ENCODE results near the gene TRIO.

Gene TRIO

DNA sequence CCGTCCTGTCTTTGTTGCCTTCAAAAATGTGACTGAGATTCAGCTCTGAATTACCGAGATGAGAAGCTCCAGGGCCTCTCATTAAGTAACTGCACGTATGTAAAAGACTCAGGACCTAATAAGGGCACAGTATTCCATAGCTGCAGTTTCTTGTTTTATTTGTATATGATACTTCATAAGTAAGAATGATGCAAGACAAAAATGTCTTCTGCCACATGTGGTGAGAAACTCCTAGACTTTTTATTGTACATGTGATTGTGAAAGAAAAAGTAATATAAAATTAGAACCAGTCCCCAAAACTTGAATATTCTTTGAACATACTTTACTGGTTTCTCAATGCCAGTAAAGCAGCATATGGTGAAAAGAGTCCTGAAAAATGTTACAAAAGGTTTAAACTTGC is 328.4 kb downstream of the TRIO start:
- no peak for DNase-seq

GRCh38 chr5:14472986-14473567 is 329.9 kb downstream of the TRIO start:
- no peak for DNase-seq

DNA sequence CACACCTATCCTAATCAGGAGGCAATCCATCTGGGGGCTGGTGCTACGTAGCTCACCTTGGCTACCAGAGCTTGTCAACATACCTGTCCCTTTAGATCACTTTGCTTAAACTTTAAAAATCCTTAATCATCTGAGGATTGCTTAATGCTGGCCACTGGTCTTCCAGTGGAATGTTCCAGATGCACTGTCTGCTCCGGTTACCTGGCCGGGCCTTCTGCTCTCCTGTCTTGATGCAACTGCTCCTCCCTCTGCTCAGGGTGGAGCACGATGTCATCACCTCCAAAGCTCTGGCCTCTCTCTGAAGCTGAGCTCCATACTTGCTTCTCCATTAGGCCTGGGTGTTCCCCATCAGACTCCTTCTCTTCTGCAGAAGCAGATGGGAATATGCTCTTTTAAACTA is 331.9 kb downstream of the TRIO start:
- DNase-seq = no peak

DNA sequence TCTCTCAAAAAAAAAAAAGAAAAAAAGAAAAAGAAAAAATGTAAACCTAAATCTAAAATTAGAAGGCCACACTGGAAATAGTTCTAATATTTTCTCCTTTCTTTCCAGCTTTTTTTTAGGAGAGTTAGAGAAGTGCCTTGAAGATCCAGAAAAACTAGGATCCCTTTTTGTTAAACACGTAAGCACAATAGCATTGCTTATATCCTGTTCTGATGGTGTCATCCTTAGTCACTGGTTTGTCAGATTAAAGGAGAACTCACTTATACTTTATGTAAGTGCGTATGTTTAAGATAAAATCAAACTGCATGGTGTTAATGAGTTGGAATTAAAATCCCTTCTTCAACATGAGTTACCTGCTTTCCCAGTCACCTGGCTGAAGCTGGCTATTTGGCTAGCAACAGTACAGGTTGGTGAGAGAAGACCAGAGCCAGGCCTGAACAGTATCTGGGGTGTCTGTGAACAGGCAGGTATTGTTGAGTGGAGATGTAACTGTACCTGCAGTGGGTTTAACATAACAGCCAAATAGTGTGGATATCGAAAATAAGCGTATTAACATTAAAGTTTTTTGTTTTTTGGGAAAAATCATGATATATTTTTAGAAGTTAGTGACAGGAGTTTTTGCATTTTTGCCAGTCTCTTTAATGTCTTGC is 333.8 kb downstream of the TRIO start:
- no peak for DNase-seq

DNA sequence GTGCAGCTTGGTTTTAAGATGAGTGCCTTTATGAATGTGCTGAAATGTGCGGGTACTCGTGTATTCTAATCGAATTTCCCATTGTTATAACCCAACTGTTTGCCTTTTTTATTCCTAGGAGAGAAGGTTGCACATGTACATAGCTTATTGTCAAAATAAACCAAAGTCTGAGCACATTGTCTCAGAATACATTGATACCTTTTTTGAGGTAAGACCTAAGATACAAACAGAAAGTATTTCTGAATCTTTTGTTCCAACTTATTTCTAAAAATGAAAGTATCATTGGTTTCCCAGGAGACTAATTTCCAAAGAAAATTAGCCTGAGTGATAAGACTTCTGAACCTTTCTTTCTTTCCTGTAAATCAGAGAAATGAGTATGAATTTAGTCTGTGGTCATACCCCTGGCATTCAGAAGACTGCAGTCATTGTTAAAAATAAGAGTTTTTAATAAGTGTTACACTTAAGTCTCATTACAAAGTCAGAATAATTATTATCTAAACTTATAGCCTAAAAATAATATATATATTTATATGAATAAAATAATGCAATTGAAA is 336.1 kb downstream of the TRIO start:
- no peak for DNase-seq

DNA sequence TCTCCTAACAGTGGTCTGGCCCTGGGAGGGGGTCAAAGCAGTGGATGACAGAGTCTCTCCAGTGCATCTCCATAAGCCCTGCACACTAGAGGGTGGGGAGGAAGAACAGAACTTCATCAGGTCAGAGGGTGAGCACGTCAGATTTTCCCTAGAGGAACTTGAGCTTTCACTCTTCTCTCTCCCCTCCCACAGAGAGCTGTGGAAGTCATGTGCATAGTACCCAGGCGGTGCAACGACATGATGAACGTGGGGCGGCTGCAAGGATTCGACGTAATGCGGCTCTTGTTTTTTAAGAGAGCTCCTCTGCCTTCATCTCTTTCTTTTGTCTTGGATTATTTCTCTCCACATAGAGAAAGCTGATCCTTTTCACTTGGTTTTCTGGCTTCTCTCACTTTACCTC is 338.2 kb downstream of the TRIO start:
- no peak for DNase-seq

DNA sequence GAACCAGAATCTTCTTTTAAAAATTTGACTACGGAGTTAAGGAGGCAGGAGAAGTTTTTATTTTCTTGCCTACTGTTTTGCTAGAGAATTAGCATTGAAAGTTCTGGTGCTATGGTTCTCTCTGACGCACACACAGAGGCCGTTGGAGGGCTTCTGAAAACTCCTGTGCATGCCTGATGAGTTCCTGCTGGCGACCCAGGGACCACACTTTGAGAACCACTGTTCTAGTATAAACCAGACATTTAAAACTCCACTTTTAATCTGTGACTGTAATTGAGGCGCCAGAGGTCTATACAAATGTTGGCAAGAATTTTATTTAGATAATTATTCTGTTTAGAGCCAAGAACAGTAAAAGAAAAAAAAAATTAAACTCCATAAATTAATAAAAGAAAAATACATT is 338.9 kb downstream of the TRIO start:
- DNase-seq = no peak

GRCh38 chr5:14483504-14484157 is 340.5 kb downstream of the TRIO start:
- DNase-seq = no peak

- DNase-seq = no peak
Measured at GRCh38 chr5:14486486-14486885, 343.3 kb downstream of the TRIO start.

DNA sequence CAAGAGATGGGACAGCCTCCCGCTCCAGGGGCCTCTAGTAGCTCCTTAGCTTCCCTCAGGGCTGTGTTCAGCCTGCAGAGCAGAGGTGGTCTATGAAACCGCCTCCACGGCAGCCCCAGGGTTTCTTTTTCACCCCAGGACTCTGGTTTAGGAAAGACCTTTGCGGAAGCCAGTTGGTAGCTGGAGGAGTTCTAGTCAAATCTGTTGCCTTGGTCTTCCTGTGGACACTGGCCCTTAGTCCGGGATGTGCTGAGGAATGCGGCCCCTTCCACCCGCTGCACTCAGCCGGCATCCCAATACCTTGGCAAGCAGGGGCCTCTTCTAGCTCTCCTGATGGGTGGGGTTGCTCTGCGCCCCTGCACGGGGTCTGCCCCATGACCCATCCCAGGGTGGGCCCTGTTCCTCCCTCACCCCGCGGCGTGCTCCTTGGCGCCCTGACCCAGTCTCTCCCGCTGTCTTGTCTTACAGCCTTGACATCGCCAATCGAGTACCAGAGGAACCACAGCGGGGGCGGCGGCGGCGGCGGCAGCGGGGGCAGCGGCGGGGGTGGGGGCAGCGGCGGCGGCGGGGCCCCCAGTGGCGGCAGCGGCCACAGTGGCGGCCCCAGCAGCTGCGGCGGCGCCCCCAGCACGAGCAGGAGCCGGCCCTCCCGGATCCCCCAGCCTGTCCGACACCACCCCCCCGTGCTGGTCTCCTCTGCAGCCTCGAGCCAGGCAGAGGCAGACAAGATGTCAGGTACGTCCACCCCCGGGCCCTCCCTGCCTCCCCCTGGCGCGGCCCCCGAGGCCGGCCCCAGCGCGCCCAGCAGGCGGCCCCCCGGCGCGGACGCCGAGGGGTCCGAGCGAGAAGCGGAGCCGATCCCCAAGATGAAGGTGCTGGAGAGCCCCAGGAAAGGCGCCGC is 344.1 kb downstream of the TRIO start:
- no peak for DNase-seq

- no peak for DNase-seq
Measured at GRCh38 chr5:14487897-14488570, 344.9 kb downstream of the TRIO start.

DNA sequence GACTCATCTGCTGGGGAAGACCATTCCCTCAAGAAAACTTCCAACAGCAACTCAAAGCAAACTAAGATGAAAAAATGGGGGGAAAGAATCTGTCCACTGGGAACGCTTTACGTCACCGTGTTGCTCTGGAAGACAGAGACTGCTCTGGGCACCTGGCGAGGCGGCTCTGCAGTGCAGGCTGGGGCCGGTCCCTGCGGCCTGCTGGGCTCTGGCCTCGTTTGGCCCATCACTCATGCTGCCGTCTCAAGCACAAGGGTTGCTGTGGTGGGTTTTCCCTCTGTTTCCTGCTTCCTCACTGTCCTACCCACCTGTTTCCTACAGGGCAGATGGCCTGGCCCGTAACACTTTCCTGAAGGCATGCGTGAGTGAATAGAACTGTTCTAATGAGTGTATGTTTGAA is 345.6 kb downstream of the TRIO start:
- DNase-seq = no peak

DNA sequence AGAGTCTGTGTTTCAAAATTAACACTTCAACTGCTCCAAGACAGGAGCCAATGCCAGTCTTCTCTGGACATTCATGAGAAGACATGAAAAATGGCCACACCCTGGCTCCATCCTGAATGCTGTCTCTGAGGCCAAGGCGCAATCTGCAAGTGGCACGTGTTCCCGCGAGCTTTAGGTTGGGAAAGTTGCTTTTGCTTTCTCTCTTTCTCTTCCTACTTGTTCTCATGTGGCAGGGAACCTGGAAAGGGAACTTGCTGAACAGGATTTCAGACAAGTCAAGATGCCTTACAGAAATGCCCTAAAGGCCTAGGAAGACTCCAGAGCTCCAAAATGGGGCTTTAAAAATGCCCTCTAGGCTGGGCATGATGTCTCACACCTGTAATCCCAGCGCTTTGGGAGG is 346.5 kb downstream of the TRIO start:
- no peak for DNase-seq

- no peak for DNase-seq
Measured at GRCh38 chr5:14490309-14490711, 347.2 kb downstream of the TRIO start.

- DNase-seq = no peak
Measured at GRCh38 chr5:14491015-14491915, 348.1 kb downstream of the TRIO start.

DNA sequence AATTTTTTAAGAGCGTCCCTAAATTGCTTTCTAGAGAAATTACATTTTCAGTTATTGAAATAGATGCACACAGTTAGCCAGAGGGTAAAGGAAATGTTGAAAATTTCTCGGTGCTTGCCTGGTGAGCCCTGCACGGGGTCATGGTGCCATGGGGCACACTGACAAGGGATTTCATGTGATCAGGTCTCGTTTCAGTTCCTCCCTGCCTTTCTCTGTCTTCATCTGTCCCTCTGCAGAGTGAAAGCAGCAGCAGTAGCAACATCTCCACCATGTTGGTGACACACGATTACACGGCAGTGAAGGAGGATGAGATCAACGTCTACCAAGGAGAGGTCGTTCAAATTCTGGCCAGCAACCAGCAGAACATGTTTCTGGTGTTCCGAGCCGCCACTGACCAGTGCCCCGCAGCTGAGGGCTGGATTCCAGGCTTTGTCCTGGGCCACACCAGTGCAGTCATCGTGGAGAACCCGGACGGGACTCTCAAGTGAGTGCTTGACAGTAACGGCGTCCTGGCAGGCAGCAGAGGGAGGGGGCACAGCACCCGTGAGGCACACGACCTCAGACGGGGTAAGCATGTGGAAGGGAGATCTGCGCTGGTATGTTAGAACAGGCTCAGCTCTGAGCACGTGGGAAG is 349.3 kb downstream of the TRIO start:
- DNase-seq = no peak

DNA sequence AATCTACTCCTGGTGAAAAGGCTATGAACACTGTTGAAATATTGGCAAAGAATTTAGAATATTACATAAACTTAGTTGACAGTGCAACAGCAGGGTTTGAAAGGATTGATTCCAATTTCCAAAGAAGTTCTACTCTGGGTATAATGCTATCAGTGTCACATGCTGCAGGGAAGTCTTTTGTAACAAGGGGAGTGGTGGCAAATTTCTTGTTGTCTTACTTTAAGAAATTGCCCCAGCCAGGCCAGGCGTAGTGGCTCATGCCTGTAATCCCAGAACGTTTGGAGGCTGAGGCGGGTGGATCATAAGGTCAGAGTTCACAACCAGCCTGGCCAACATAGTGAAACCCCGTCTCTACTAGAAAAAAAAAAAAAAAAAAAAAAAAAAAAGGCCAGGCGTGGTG is 352.2 kb downstream of the TRIO start:
- no peak for DNase-seq

GRCh38 chr5:14497311-14497710 is 354.2 kb downstream of the TRIO start:
- DNase-seq = no peak

- DNase-seq = no peak
Measured at GRCh38 chr5:14501353-14502293, 358.5 kb downstream of the TRIO start.

GRCh38 chr5:14502294-14502690 is 359.1 kb downstream of the TRIO start:
- DNase-seq = no peak
